ENCODE results near the gene SRR. TPM values are rescaled to one million over a fixed set of nuclear protein-coding genes. Genes with fewer than 3 reads are reported as not detected.

The SRR gene, protein sequence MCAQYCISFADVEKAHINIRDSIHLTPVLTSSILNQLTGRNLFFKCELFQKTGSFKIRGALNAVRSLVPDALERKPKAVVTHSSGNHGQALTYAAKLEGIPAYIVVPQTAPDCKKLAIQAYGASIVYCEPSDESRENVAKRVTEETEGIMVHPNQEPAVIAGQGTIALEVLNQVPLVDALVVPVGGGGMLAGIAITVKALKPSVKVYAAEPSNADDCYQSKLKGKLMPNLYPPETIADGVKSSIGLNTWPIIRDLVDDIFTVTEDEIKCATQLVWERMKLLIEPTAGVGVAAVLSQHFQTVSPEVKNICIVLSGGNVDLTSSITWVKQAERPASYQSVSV
- 11.5 and 11.7 TPM in 2 replicates for total RNA-seq

DNA sequence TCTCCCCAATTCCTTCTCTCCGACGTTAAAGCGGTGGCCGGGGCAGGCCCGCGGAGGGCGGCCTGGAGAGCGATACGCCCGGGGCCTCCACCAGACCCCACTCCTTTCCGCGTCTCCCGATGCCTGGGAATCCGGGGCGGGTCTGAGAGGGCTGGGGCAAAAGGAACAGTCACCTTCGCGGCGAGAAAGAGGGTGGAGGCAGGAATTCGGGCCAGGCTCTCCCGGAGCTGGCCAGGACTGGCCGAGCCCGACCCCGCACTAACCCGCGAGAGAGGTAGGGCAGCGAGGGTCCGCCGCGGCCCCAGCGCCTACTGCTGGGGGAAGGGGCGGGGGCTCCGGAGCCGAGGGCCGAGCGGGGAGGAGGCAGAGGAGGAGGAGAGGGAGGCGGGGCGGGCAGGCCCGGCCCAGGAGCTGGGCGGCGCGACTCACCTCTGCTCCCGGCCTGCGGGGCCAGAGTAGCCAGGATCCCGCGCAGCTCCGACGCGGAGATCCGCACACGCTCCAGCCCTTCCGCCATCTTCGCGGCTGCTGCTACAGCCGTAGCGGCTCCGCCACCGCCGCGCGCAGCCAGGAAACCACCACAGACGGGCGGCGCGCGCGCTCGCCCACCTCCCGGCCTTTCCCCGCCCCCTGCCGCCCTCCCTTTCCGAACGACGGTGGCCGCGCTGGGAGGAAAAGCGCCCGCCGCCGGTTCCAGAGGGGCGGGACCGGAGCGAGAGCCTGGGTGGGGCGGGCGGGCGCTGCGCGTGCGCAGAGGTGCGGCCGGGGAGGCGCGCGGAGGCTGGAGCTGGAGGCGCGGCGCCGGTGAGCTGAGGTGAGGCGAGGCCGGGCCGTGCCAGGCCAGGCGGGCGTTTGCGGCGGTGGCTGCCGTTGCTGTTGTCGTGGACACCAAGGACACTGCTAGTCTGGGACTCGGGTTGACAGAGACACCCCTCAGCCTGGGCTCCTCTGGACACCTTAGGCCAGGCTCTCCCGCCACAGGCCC lies at the start of gene SRR, which contains the start of gene SMG6:
TSS of gene SRR (plus strand) at position 747 of the 985 bp plus-strand sequence. CDS start 11,611 bp downstream, outside the sequence.
TSS of gene SMG6 (minus strand) at position 582 of the 985 bp plus-strand sequence. CDS start at position 517, 65 bp downstream.

DNA sequence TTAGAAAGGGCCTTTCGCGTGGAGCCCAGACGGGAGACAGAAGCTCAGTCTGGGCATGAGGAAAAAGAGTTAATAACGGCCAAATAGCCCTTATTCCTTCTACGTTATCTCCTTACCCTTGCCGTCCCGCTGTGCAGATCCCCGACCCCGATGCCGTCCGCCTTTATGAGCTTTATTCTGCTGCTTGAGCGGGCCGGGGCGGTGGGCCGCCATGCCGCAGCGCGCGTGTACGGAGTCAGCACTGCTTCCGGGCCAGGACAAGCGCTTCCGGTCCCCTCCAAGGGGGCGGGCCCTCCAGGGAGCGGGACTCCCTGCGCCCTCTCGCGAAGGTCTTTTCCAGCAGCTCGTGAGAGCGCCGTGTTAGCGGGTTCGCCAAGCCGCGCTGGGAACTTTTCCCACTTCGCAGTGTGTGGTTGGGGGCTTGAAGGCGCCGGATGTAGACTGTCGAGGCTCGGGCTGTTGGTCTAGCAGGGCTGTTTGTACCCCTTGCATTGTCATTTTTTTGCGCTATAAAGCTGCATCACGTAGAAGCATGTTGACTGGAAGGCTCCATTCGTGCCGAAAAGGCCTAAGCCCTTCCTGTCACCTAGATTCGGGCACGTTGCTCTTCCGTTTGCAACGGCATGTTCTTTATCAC lies 32.6 kb downstream of the SRR start, which contains the start of gene TSR1:
TSS of gene TSR1 (minus strand) at position 243 of the 637 bp plus-strand sequence. CDS start at position 213, 30 bp downstream.

DNA sequence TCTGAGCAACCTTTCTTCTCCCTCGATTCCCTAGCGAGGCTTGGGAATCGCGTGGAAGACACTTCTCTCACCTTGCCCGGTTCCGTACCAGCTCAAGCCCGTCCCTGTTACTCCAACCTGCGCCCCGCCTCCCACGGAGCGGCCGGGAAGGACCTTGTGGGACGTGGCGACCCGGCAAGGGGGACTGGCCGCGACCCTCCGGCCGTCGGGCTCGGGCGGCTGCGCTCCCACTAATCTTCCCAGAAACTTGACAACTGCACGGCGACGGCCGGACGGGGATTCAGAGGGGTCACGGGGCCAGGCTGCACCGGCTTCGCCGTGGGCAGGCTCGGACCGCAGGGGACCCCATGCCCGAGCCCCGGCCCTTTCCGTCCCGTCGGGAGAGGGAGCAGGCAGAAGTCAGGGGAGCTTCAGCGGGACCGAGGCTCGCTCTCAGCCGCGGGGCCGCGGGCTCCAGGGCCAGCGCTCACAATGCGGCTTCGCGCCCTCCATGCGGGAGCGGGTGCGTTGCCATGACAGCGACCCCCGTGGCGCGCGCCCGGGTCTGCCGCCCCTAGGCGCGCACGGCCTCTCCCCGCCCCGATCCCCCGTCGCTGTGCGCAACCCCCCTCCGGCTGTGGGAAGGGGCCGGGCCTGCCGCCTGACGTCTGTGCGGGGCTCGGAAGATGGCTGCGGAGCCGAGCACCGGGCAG lies 33.2 kb downstream of the SRR start, which contains the start of gene SGSM2:
TSS of gene SGSM2 (plus strand) at position 650 of the 692 bp plus-strand sequence. CDS start 188 bp downstream, outside the sequence.

Other genes with a start within 250 kb of the SRR start
- gene HIC1, start 248.8 kb upstream of the SRR start, total RNA-seq: 18.5 and 25.5 TPM in 2 replicates
- 18.5 and 37.3 TPM in 2 replicates for gene SMG6, start 165 bp upstream of the SRR start, total RNA-seq
- gene TSR1, start 32.5 kb downstream of the SRR start, total RNA-seq: 28.0 and 46.8 TPM in 2 replicates
- 23.2 and 58.8 TPM in 2 replicates for gene SGSM2, start 33.6 kb downstream of the SRR start, total RNA-seq
- gene MNT, start 97.1 kb downstream of the SRR start, total RNA-seq: 2.1 and 5.7 TPM in 2 replicates
- 7.3 and 13.0 TPM in 2 replicates for gene METTL16, start 207.9 kb downstream of the SRR start, total RNA-seq